Upper lobe of left lung (tissue), 6 donors: Measurements from ENCODE around the gene LAMTOR1. TPM values are rescaled to one million over a fixed set of nuclear protein-coding genes. Genes with fewer than 3 reads are reported as not detected.

Experiments
- ATAC-seq, 2 donors: fragments of 200-7000 bp; cut with Tn5 transposase; one replicate each; pipeline ENCODE4 v1.9.1; 2022; ENCODE audit warnings: mild to moderate bottlenecking in 2 of 2, moderate library complexity in 2 of 2; ENCODE audit not compliant: low FRiP score in 2 of 2
- DNase-seq, 2 donors: peaks; one replicate each; pipeline ENCODE4 v3.0.0-alpha.2; 2019 to 2020
- H3K27ac ChIP-seq, 4 donors: fragments of 200-600 bp; sonication (generic); one replicate each; pipeline ENCODE4 v1.5.1; 2016 to 2019
- H3K27me3 ChIP-seq, 4 donors: fragments of 200-600 bp; sonication (generic); one replicate each; pipeline ENCODE4 v1.5.1; 2017 to 2019
- H3K36me3 ChIP-seq, 4 donors: fragments of 200-600 bp; sonication (generic); one replicate each; pipeline ENCODE4 v1.5.1; 2016 to 2019
- H3K4me1 ChIP-seq, 4 donors: fragments of 200-600 bp; sonication (generic); one replicate each; pipeline ENCODE4 v1.5.1; 2018 to 2019
- H3K4me3 ChIP-seq, 4 donors: fragments of 200-600 bp; sonication (generic); one replicate each; pipeline ENCODE4 v1.5.1; 2017 to 2019; ENCODE audit warnings: mild to moderate bottlenecking in 2 of 4, moderate library complexity in 1 of 4
- H3K9me3 ChIP-seq, 4 donors: fragments of 200-600 bp; sonication (generic); one replicate each; pipeline ENCODE4 v1.5.1; 2018 to 2019
- EP300 ChIP-seq, 4 donors: sonication (generic); formaldehyde crosslinking; IDR thresholded peaks; one replicate each; pipeline ENCODE4 v1.5.1; 2017; ENCODE audit warnings: antibody characterized with exemption in 4 of 4, control low read depth in 2 of 4
- POLR2A ChIP-seq, 4 donors: fragments of 450-650 bp; IDR thresholded peaks; one replicate each; pipeline ENCODE4 v1.5.1; 2016 to 2017; ENCODE audit warnings: antibody characterized with exemption in 4 of 4, mild to moderate bottlenecking in 2 of 4
- POLR2AphosphoS5 ChIP-seq, 2 donors: sonication (generic); formaldehyde crosslinking; IDR thresholded peaks; one replicate each; pipeline ENCODE4 v1.5.1; 2017; ENCODE audit warnings: antibody characterized with exemption in 2 of 2
- WGBS, 2 donors: methylation state at CpG; one replicate each; pipeline ENCODE4 v1.1.5; 2017 to 2018; 5-methylcytosine and 5-hydroxymethylcytosine counted together
- total RNA-seq, 6 donors: library from RNA; depleted of rRNA in 4 of 6; stranded (reverse); fragments of >200 nt in 4 of 6; gene quantifications; one replicate each; pipeline versions ENCODE4 v1.1.0 to v1.2.1, GENCODE V29; 2016 to 2021
- TF ChIP-seq, protein P1 (sequence below), 6 experiments: fragments of 450-650 bp in 4 of 6; fragments of 200-600 bp in 2 of 6; sonication (generic) in 2 of 6; IDR thresholded peaks; one replicate each; pipeline ENCODE4 v1.5.1; 2016 to 2019; ENCODE audit warnings: antibody characterized with exemption in 6 of 6
- donor health status: DM: no; HTN: no; CAD: no; lungs with moderate emphysema.
- donor health status: DM: no; HTN: yes; CAD: no; lungs with severe emphysema.

The LAMTOR1 gene
- total RNA-seq, 6 donors from 2014 or later, result 86.0 to 162 (median 114) TPM

DNA sequence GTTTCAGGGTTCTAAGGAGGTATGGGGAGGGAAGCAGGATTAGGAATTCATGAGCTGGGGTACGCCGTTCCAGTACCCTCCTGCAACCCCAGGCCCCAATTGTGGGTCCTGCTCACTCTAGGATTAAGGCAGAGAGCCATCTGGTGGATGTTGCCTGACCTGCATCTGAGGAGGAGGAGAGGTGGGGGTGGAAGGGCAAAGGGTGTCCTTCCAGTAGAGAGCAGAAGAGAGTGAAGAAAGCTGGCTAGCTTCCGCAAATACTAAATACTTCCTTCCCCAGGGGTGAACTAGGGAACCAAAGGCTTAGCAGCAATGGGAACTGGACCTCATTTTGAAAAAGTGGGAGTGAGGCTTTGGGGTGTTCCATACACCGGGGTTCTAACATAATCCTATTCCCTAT is 11.8 kb downstream of the LAMTOR1 start:
- Histone ChIP-seq H3K27me3 (no peaks in the 10 kb centered on the region), H3K36me3 (peaks cover 6 to 44% (median 20%) of the 10 kb centered on the region in 4 donors), H3K9me3 (no peaks in the 10 kb centered on the region), H3K4me3 (no peak overlapping the region), H3K4me1 (peaks cover 10 to 12% (median 11%) of the 10 kb centered on the region in 4 donors), H3K27ac (peak overlapping the region; percentile 42 to 66 (median 52))
- DNase-seq (peak in 1 of 2 donors; percentile 82), ATAC-seq (peak; percentile 91 to 96)
- 23 to 33% methylated on average over 4 of the region's 4 CpGs for WGBS, 2 donors
- TF ChIP-seq POLR2A (IDR thresholded peaks at IDR 0.05), result no peak
- TF ChIP-seq, protein P1, sequence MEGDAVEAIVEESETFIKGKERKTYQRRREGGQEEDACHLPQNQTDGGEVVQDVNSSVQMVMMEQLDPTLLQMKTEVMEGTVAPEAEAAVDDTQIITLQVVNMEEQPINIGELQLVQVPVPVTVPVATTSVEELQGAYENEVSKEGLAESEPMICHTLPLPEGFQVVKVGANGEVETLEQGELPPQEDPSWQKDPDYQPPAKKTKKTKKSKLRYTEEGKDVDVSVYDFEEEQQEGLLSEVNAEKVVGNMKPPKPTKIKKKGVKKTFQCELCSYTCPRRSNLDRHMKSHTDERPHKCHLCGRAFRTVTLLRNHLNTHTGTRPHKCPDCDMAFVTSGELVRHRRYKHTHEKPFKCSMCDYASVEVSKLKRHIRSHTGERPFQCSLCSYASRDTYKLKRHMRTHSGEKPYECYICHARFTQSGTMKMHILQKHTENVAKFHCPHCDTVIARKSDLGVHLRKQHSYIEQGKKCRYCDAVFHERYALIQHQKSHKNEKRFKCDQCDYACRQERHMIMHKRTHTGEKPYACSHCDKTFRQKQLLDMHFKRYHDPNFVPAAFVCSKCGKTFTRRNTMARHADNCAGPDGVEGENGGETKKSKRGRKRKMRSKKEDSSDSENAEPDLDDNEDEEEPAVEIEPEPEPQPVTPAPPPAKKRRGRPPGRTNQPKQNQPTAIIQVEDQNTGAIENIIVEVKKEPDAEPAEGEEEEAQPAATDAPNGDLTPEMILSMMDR (IDR thresholded peaks at IDR 0.05), result peak; percentile 84 to 94 (median 88)

DNA sequence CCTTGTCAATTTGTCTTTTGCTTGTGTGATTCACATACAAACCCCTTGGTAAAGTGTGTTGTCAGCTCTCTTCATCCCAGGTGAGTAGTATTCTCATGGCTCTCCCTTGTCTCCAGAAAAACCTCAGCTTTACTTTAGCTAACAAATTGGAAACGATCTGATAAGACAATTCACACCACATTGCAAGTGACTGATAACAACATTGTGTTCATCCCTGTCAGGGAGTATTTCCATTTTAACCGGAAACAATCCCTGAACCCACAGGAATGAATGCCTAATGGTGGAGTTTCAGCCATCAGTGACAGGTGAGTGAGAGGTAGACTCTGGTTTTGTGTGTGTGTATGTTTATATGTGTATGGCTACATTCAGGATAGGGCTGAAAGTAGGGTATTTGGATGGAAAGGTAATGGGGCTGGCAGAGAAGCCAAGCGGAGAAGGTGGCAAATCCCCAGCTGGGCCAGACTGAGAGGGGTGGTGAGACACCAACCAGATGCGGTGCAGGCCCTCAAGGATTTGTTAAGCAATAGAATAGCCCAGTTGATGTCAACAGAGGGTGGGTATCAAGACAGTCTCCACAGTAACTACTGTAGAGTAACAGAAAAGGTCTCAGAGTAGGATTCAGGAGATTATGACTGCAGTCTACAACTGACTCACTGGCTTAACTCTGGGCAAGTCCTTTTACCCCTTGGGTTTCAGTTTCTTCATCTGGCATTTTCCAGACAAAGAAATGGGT is 14.9 kb downstream of the LAMTOR1 start:
- 80 to 88% methylated on average over 4 of the region's 4 CpGs for WGBS, 2 donors
- Histone ChIP-seq H3K4me3 (no peak overlapping the region), H3K9me3 (no peaks in the 10 kb centered on the region), H3K4me1 (peaks cover 10 to 12% (median 11%) of the 10 kb centered on the region in 4 donors), H3K36me3 (peaks cover 3 to 22% (median 6%) of the 10 kb centered on the region in 4 donors), H3K27me3 (no peaks in the 10 kb centered on the region), H3K27ac (no peak overlapping the region)
- DNase-seq (no peak), ATAC-seq (no peak)
- TF ChIP-seq, protein P1 (IDR thresholded peaks at IDR 0.05), result no peak
- TF ChIP-seq POLR2A (IDR thresholded peaks at IDR 0.05), result no peak
- TF ChIP-seq EP300 (IDR thresholded peaks at IDR 0.05), result no peak
- no peak for TF ChIP-seq POLR2AphosphoS5 (IDR thresholded peaks at IDR 0.05)

DNA sequence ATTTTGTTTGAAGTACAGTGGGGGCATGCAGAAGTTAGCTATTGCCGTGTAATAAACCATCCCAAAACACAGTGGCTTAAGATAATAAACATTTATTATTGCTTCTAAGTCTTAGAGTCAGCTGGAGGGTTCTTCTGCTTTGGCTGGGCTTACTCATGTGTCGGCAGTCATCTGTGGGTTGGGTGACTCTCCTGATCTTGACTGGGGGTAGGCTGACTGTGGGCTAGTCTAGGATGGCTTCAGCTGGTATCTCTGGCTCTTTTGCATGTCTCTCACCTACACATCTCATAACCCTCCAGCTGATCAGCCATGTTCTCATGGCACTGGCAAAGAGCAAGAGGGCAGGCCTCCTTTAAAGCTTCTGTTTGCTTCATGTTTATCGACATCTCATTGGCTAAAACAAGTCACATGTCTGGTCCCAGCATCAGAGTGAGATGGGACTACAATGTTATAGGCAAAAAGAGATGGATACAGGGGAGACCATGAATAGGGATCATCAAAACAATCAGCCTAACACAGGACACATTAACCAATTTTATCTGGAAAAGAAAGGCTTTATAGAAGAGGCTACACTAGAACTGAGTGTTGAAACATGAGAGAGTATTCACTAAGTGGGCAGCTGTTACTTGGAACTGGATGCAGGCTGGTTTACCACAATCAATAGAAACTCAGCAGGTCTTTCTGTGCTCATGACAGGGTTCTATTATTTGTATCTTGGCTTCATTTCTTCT is 17.3 kb downstream of the LAMTOR1 start:
- H3K27ac ChIP-seq, result no peak overlapping the region

DNA sequence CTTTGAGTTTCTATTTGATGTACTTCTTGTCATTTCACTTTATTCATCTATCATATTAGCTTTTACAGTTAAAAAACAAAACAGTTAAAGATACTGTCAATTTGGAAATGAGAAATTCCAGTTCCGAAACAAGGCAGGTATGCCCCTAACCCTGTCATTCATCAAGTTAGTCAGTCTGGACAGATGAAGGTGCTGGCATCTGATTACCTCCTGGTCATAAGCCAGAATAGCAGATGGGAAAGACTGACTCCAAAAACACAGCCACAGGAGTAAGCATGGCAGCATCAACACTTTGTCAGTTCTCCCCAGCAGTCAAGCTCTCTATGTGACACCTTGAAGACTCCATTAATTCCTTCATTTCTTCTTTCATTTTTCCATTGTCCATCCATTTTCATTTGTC is 18.1 kb downstream of the LAMTOR1 start:
- ATAC-seq (no peak), DNase-seq (no peak)
- WGBS, 2 donors, result 95 to 100% methylated on average over 1 of the region's 1 CpG
- H3K4me1 ChIP-seq, result peaks cover 18 to 22% (median 19%) of the 10 kb centered on the region in 4 donors
- no peak overlapping the region for H3K27ac ChIP-seq
- no peak overlapping the region for H3K4me3 ChIP-seq
- H3K27me3 ChIP-seq, result no peaks in the 10 kb centered on the region
- H3K36me3 ChIP-seq, result peaks cover 0 to 21% (median 3%) of the 10 kb centered on the region in 4 donors
- H3K9me3 ChIP-seq, result no peaks in the 10 kb centered on the region
- TF ChIP-seq POLR2A (IDR thresholded peaks at IDR 0.05) (no peak), EP300 (IDR thresholded peaks at IDR 0.05) (no peak), POLR2AphosphoS5 (IDR thresholded peaks at IDR 0.05) (no peak)
- TF ChIP-seq, protein P1 (IDR thresholded peaks at IDR 0.05), result no peak

More for the DNA sequence above, 17.3 kb downstream of the LAMTOR1 start:
- TF ChIP-seq POLR2A (IDR thresholded peaks at IDR 0.05) (no peak), EP300 (IDR thresholded peaks at IDR 0.05) (no peak)
- TF ChIP-seq, protein P1 (IDR thresholded peaks at IDR 0.05), result no peak
- no peaks in the 10 kb centered on the region for H3K27me3 ChIP-seq
- ATAC-seq, result no peak
- 93 to 98% methylated on average over 3 of the region's 3 CpGs for WGBS, 2 donors
- peaks cover 19 to 22% (median 20%) of the 10 kb centered on the region in 4 donors for H3K4me1 ChIP-seq
- DNase-seq, result no peak
- peaks cover 0 to 22% (median 6%) of the 10 kb centered on the region in 4 donors for H3K36me3 ChIP-seq
- H3K9me3 ChIP-seq, result no peaks in the 10 kb centered on the region
- H3K4me3 ChIP-seq, result no peak overlapping the region
